8988T (cell line): ENCODE data around the gene HAAO.

Source experiments
- DNase-seq: peaks from one replicate; pipeline ENCODE4 v3.0.0; 2011

Gene HAAO

GRCh38 chr2:42767080-42767898 lies 25.1 kb downstream of the HAAO start:
- no peak for DNase-seq

DNA sequence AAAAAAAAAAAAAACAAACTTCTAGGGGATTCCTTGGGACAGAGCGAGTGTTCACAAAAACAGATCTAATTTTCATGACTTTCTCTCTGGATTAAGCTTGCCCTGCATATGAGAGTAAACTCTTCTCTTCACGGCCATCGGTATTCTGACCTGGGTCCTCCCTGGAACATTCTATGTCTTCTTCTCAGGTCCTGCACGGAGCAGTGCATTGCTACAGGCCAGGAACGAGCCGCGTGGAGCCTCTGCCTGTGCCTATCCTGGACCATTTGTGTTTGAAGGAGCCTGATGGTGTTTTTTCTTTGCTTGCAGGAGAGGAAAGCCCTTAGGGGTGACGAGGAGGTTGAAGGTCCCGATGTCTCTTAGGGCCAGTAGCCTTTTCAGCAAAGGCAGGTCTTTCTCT lies 26.7 kb downstream of the HAAO start:
- DNase-seq = no peak

GRCh38 chr2:42764901-42765300 lies 27.5 kb downstream of the HAAO start:
- no peak for DNase-seq

DNA sequence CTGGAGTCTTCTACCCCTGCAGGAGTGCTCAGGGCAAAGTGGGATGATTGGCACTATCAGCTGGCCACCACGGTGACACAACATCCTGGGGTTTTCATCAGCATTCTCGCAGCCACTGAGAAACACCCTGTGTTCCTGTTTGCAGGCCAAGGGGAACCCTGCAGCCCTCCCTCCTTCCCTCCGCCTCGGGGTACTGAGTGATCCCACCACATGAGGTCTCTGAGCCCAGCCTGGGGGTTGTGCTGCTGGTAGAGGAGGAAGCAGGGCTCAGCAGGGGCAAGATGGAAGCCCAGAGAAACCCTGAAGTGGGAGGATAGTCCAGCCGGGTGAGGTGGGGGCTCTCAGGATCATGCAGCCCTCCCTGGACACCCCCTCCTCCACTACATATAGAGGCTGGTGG lies 28.3 kb downstream of the HAAO start, which contains the start of gene OXER1:
Gene OXER1 (minus strand): TSS at position 40 of the 400 bp plus-strand sequence. CDS start 73 bp downstream, outside the sequence.
- no peak for DNase-seq

- no peak for DNase-seq
Measured at GRCh38 chr2:42762823-42763804, 29.3 kb downstream of the HAAO start.

DNA sequence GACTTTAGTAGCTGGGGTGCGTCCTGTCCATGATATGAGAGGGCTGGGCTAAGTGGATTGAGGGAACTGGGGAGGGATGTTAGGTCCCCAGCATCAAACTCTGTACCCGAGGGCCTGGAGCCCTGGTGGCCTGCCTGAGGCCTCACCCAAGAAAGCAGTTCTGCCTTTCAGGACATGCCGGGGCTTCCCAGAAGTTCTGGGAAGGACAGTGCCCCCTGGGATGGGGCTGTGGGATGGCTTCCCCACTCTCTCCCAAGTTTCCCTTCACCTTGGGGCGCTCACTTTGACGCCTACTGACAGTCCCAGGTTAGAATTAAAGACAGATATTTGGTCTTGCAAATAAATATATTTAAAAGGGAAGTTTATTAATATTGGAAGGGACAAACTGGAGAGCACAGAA lies 30.2 kb downstream of the HAAO start:
- no peak for DNase-seq

DNA sequence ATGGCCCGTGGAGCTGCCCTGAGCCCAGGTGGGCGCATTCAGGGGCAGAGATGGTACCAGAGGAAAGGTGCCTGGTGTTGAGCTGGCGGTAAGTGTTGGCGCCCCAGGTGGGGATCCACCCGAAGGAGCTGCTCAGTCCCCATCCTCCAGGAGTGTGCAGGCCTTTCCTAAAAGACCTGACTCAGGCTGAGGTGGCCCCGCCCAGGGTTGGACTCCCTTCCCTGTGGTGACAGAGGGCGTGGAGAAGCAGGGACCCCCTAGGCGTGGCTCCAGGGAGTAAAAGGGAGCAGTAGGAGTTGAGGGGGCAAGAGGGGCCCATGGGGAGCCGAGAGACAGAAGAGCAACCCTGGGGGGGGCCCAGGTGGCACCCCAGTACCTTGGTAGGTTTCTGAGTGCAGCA lies 30.8 kb downstream of the HAAO start:
- no peak for DNase-seq

GRCh38 chr2:42758751-42759150 lies 33.6 kb downstream of the HAAO start:
- no peak for DNase-seq

GRCh38 chr2:42757981-42758740 lies 34.2 kb downstream of the HAAO start:
- no peak for DNase-seq

- no peak for DNase-seq
Measured at GRCh38 chr2:42756966-42757513, 35.3 kb downstream of the HAAO start.

- DNase-seq = no peak
Measured at GRCh38 chr2:42756150-42756775, 36.1 kb downstream of the HAAO start.

- no peak for DNase-seq
Measured at GRCh38 chr2:42755191-42755880, 37.0 kb downstream of the HAAO start.

- DNase-seq = no peak
Measured at GRCh38 chr2:42754776-42755140, 37.6 kb downstream of the HAAO start.

GRCh38 chr2:42754021-42754775 lies 38.2 kb downstream of the HAAO start:
- DNase-seq = no peak

- DNase-seq = no peak
Measured at GRCh38 chr2:42752816-42753813, 39.3 kb downstream of the HAAO start.

- no peak for DNase-seq
Measured at GRCh38 chr2:42752314-42752713, 40.1 kb downstream of the HAAO start.

- no peak for DNase-seq
Measured at GRCh38 chr2:42748840-42749239, 43.5 kb downstream of the HAAO start.

DNA sequence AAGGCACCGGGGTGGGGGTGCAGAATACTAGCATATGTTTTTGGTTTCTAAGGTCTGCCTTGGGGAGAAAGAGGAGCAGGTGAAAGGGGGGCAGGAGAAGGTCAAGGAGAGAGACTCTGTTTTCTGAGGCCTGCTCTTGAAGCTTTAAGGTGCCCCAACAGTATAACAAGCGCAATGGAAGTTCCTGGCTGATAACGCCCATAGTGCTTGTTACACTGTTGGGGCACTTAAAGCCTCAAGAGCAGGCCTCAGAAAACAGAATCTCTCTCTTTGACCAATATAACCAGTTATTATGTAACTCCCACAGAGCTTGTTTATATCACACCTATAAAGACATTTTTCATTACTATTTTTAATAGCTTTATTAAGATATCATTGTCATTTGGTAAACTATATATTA lies 45.0 kb downstream of the HAAO start:
- no peak for DNase-seq

DNA sequence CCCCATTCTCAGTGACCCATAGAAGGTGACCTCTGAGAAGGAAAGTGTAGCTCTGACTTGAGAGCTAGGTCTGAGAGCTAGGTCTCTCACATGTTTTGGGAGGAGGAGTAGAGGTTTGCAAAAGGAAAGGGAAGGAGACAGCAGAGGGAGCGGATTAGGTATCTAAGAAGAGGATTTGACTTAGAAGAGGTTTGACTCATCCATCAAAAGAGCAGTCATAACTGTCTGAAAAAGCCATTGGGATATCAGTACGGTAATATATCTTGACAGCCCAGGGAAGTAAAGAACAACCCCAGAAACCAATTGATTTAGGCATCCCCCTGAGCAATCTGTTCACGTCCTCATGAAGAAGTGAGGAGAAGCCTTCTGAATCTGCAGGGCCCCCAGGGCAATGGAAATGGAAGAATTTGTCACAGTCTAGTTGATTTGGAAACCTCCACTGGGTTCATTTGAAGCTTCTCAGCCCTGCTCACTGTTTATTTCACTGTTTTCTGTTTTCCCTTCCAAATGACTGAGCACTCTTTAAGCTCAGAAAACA lies 47.8 kb downstream of the HAAO start:
- DNase-seq = no peak
